ENCODE results near the gene TMEM175.

TMEM175 gene

GRCh38 chr4:931960-932712 is at the start of gene TMEM175, which contains the start of gene GAK:
TSS of gene TMEM175 (plus strand) at chr4:932460. CDS start at chr4:947740, 15,280 bp downstream.
TSS of gene GAK (minus strand) at chr4:932316. CDS start at chr4:932187, 129 bp downstream.
- peak; percentile 91 to 97 (median 96) for DNase-seq (ENCODE audit: low read depth in 3 of 3, low spot score in 1 of 3)

- DNase-seq (ENCODE audit: low read depth in 3 of 3, low spot score in 1 of 3), result no peak
Observed at GRCh38 chr4:882646-883045, 49.6 kb upstream of the TMEM175 start.

GRCh38 chr4:883377-884095 is 48.7 kb upstream of the TMEM175 start:
- no peak for DNase-seq (ENCODE audit: low read depth in 3 of 3, low spot score in 1 of 3)

GRCh38 chr4:884259-884658 is 48.0 kb upstream of the TMEM175 start:
- no peak for DNase-seq (ENCODE audit: low read depth in 3 of 3, low spot score in 1 of 3)

- DNase-seq (ENCODE audit: low read depth in 3 of 3, low spot score in 1 of 3), result no peak
Observed at GRCh38 chr4:884896-885295, 47.4 kb upstream of the TMEM175 start.

- no peak for DNase-seq (ENCODE audit: low read depth in 3 of 3, low spot score in 1 of 3)
Observed at GRCh38 chr4:885353-885752, 46.9 kb upstream of the TMEM175 start.

GRCh38 chr4:886244-886643 is 46.0 kb upstream of the TMEM175 start:
- no peak for DNase-seq (ENCODE audit: low read depth in 3 of 3, low spot score in 1 of 3)

- DNase-seq (ENCODE audit: low read depth in 3 of 3, low spot score in 1 of 3), result no peak
Observed at GRCh38 chr4:887034-887763, 45.1 kb upstream of the TMEM175 start.

- no peak for DNase-seq (ENCODE audit: low read depth in 3 of 3, low spot score in 1 of 3)
Observed at GRCh38 chr4:888029-888428, 44.2 kb upstream of the TMEM175 start.

GRCh38 chr4:889516-889915 is 42.7 kb upstream of the TMEM175 start:
- DNase-seq (ENCODE audit: low read depth in 3 of 3, low spot score in 1 of 3), result no peak

- no peak for DNase-seq (ENCODE audit: low read depth in 3 of 3, low spot score in 1 of 3)
Observed at GRCh38 chr4:890036-890695, 42.1 kb upstream of the TMEM175 start.

- DNase-seq (ENCODE audit: low read depth in 3 of 3, low spot score in 1 of 3), result no peak
Observed at GRCh38 chr4:891747-892146, 40.5 kb upstream of the TMEM175 start.

- DNase-seq (ENCODE audit: low read depth in 3 of 3, low spot score in 1 of 3), result no peak
Observed at GRCh38 chr4:892780-893179, 39.5 kb upstream of the TMEM175 start.

GRCh38 chr4:893276-893994 is 38.8 kb upstream of the TMEM175 start:
- DNase-seq (ENCODE audit: low read depth in 3 of 3, low spot score in 1 of 3), result no peak

- no peak for DNase-seq (ENCODE audit: low read depth in 3 of 3, low spot score in 1 of 3)
Observed at GRCh38 chr4:893995-894705, 38.1 kb upstream of the TMEM175 start.

GRCh38 chr4:895596-895995 is 36.7 kb upstream of the TMEM175 start:
- no peak for DNase-seq (ENCODE audit: low read depth in 3 of 3, low spot score in 1 of 3)

- no peak for DNase-seq (ENCODE audit: low read depth in 3 of 3, low spot score in 1 of 3)
Observed at GRCh38 chr4:896216-896615, 36.0 kb upstream of the TMEM175 start.

GRCh38 chr4:896630-897029 is 35.6 kb upstream of the TMEM175 start:
- DNase-seq (ENCODE audit: low read depth in 3 of 3, low spot score in 1 of 3), result no peak

- DNase-seq (ENCODE audit: low read depth in 3 of 3, low spot score in 1 of 3), result no peak
Observed at GRCh38 chr4:898123-898522, 34.1 kb upstream of the TMEM175 start.
